ENCODE measurements around the gene DIDO1.
"Not testable (repeated sequence)": the region's sequence is repeated elsewhere in the genome, so short reads cannot be mapped to it uniquely, and the experiment has no call there.

DIDO1 gene

GRCh38 chr20:62875419-62876361, 50.6 kb downstream of the DIDO1 start:
- peak; percentile 57 for DNase-seq

GRCh38 chr20:62874964-62875344, 51.4 kb downstream of the DIDO1 start:
- DNase-seq, result no peak

- DNase-seq, result not testable (repeated sequence)
Measured at GRCh38 chr20:62873681-62874031, 52.6 kb downstream of the DIDO1 start.

- DNase-seq, result no peak
Measured at GRCh38 chr20:62873280-62873679, 53.0 kb downstream of the DIDO1 start.

GRCh38 chr20:62872862-62873261, 53.4 kb downstream of the DIDO1 start:
- DNase-seq, result no peak

- DNase-seq, result no peak
Measured at GRCh38 chr20:62872184-62872847, 54.0 kb downstream of the DIDO1 start.

GRCh38 chr20:62864207-62864606, 62.1 kb downstream of the DIDO1 start:
- no peak for DNase-seq

GRCh38 chr20:62861726-62862336, 64.5 kb downstream of the DIDO1 start, which contains the start of gene TCFL5:
TCFL5 (minus strand) TSS chr20:62861822; CDS start chr20:62861670, 152 bp downstream.
- DNase-seq, result no peak

GRCh38 chr20:62860924-62861691, 65.2 kb downstream of the DIDO1 start:
- no peak for DNase-seq

GRCh38 chr20:62860391-62860923, 65.8 kb downstream of the DIDO1 start:
- DNase-seq, result no peak

- no peak for DNase-seq
Measured at GRCh38 chr20:62859721-62860120, 66.6 kb downstream of the DIDO1 start.

GRCh38 chr20:62858058-62858830, 68.1 kb downstream of the DIDO1 start:
- no peak for DNase-seq

- no peak for DNase-seq
Measured at GRCh38 chr20:62856931-62857619, 69.2 kb downstream of the DIDO1 start.

- DNase-seq, result no peak
Measured at GRCh38 chr20:62855120-62855519, 71.2 kb downstream of the DIDO1 start.

GRCh38 chr20:62854121-62854520, 72.2 kb downstream of the DIDO1 start:
- no peak for DNase-seq

GRCh38 chr20:62853304-62853703, 73.0 kb downstream of the DIDO1 start:
- not testable (repeated sequence) for DNase-seq

- no peak for DNase-seq
Measured at GRCh38 chr20:62852841-62853240, 73.5 kb downstream of the DIDO1 start.

GRCh38 chr20:62852196-62852595, 74.1 kb downstream of the DIDO1 start:
- DNase-seq, result no peak

- DNase-seq, result no peak
Measured at GRCh38 chr20:62850333-62850974, 75.9 kb downstream of the DIDO1 start.

GRCh38 chr20:62849431-62849830, 76.9 kb downstream of the DIDO1 start:
- DNase-seq, result no peak

GRCh38 chr20:62848917-62849316, 77.4 kb downstream of the DIDO1 start:
- DNase-seq, result not testable (repeated sequence)

Measured in NCI-H2081 treated with DMSO at 0.1 percent for 48 hours (cell line).